GM12878 (cell line): Measurements from ENCODE around the gene TMBIM1. TPM values are rescaled to one million over a fixed set of nuclear protein-coding genes. Genes with fewer than 3 reads are reported as not detected.

Experiments used
- ATAC-seq: fragments of 200-7000 bp; cut with Tn5 transposase; 3 replicates; pipeline ENCODE4 v1.9.1; 2020; ENCODE audit warnings: mild to moderate bottlenecking, moderate library complexity
- BruUV-seq: library from RNA; stranded (reverse); fragments of 400-500 nt; replicated peaks from 2 replicates; lab custom pipeline; 2021; lab: Mats Ljungman, UMichigan
- CTCF ChIA-PET: fragments of 300-600 bp; sonication (Branson Sonifier 250); formaldehyde crosslinking; extraction: SDS; loops from one replicate; lab custom pipeline; 2021; ENCODE audit warnings: inconsistent platforms; lab: Yijun Ruan, JAX
- POLR2A ChIA-PET: fragments of 350-600 bp; formaldehyde crosslinking; extraction: SDS; loops from one replicate; lab custom pipeline; 2021; ENCODE audit warnings: inconsistent platforms; lab: Charles Lee
- RAD21 ChIA-PET: fragments of 300-600 bp; sonication (Branson Sonifier 250); formaldehyde crosslinking; loops from one replicate; lab custom pipeline; 2023; ENCODE audit warnings: antibody characterized with exemption; ENCODE audit not compliant: unreplicated experiment; lab: Charles Lee
- SMC1A ChIA-PET: fragments of 300-600 bp; sonication (Branson Sonifier 250); formaldehyde crosslinking; loops from one replicate; lab custom pipeline; 2023; ENCODE audit not compliant: unreplicated experiment, uncharacterized antibody; lab: Charles Lee
- DNase-seq: peaks from one replicate; pipeline ENCODE4 v3.0.0-alpha.2; 2011; ENCODE audit warnings: low read depth, low spot score
- FAIRE-seq: peaks from 3 replicates; lab custom pipeline; 2011; peaks lifted over from hg19 to GRCh38; lab: Jason Lieb, UNC
- H2AFZ ChIP-seq: 2 replicates; pipeline ENCODE4 v1.6.0; 2011; ENCODE audit warnings: low read depth, low read length, control low read depth; ENCODE audit not compliant: control insufficient read depth
- H3K27ac ChIP-seq: 2 replicates; pipeline ENCODE4 v1.5.1; 2011; ENCODE audit warnings: control low read depth; ENCODE audit not compliant: control insufficient read depth, insufficient read depth
- H3K27me3 ChIP-seq, 2 experiments: replicated peaks in 1 of 2; 2 replicates each; pipeline versions ENCODE4 v1.6.0 to v1.6.1; 2011; ENCODE audit warnings: low read length in 1 of 2; ENCODE audit not compliant: control insufficient read depth in 2 of 2, insufficient read depth in 2 of 2
- H3K36me3 ChIP-seq, 2 experiments: 2 replicates each; pipeline ENCODE4 v1.5.1; 2011; ENCODE audit warnings: low read length in 1 of 2; ENCODE audit not compliant: control insufficient read depth in 2 of 2, insufficient read depth in 2 of 2
- H3K4me1 ChIP-seq: 2 replicates; pipeline ENCODE4 v1.6.1; 2011; ENCODE audit warnings: mild to moderate bottlenecking, low read length, moderate library complexity, mixed read lengths; ENCODE audit not compliant: control insufficient read depth, insufficient read depth
- H3K4me2 ChIP-seq: 2 replicates; pipeline ENCODE4 v1.6.0; 2011; ENCODE audit warnings: control low read depth; ENCODE audit not compliant: control insufficient read depth, insufficient read depth
- H3K4me3 ChIP-seq: fragments of 200-600 bp; sonication (generic); 2 replicates; pipeline ENCODE4 v1.5.1; 2016
- H3K79me2 ChIP-seq: 2 replicates; pipeline ENCODE4 v1.6.0; 2011; ENCODE audit warnings: low read length; ENCODE audit not compliant: control insufficient read depth, insufficient read depth
- H3K9ac ChIP-seq: 2 replicates; pipeline ENCODE4 v1.8.0; 2011; ENCODE audit warnings: low read length, control low read depth, mixed read lengths; ENCODE audit not compliant: control insufficient read depth, insufficient read depth
- H3K9me3 ChIP-seq: replicated peaks from 3 replicates; pipeline ENCODE4 v1.5.1; 2011; ENCODE audit warnings: mild to moderate bottlenecking, low read length; ENCODE audit not compliant: control insufficient read depth, insufficient read depth
- H4K20me1 ChIP-seq: 2 replicates; pipeline ENCODE4 v1.6.0; 2011; ENCODE audit not compliant: control insufficient read depth, insufficient read depth
- CUX1 ChIP-seq: IDR thresholded peaks from 2 replicates; pipeline ENCODE4 v1.6.1; 2012; ENCODE audit warnings: improper control_type of control experiment, low read depth, low read length; ENCODE audit not compliant: insufficient replicate concordance
- EED ChIP-seq: sonication (generic); IDR thresholded peaks from 2 replicates; pipeline ENCODE4 v1.6.1; 2016; ENCODE audit warnings: antibody characterized with exemption, low read depth
- MYC ChIP-seq: IDR thresholded peaks from 2 replicates; pipeline ENCODE4 v1.6.1; 2011; ENCODE audit warnings: mild to moderate bottlenecking, low read length, moderate library complexity, inconsistent platforms; ENCODE audit not compliant: insufficient read depth, insufficient replicate concordance, insufficient read length, severe bottlenecking
- PBX3 ChIP-seq: IDR thresholded peaks from 2 replicates; pipeline ENCODE4 v1.6.1; 2011; ENCODE audit warnings: mild to moderate bottlenecking, low read depth, low read length, moderate library complexity; ENCODE audit not compliant: insufficient replicate concordance
- POLR2A ChIP-seq: IDR thresholded peaks from 2 replicates; pipeline ENCODE4 v1.6.1; 2011; ENCODE audit warnings: low read depth, mild to moderate bottlenecking, low read length
- WGBS: methylation state at CpG from one replicate; pipeline ENCODE4 v1.1.6; 2016; ENCODE audit warnings: low lambda C conversion rate; ENCODE audit not compliant: insufficient replicate concordance, insufficient coverage; ENCODE audit errors: missing lambda C conversion rate; 5-methylcytosine and 5-hydroxymethylcytosine counted together
- in situ Hi-C: fragments of 300-500 bp; cut with MboI; formaldehyde crosslinking; loops from 9 replicates; pipeline ENCODE4 v1.14.3; 2018; ENCODE audit warnings: mixed read lengths
- intact Hi-C: fragments of 100-400 bp; cut with micrococcal nuclease; formaldehyde crosslinking; loops from one replicate; pipeline ENCODE4 v1.14.2; 2022; ENCODE audit not compliant: unreplicated experiment
- polyA plus RNA-seq, 11 experiments: library from polyadenylated mRNA; depleted of rRNA in 4 of 11; unstranded in 6 of 11; stranded (reverse) in 5 of 11; fragments of >200 nt; fragmentation: Nextera tagmentation in 4 of 11; fragmentation: Illumina TruSeq in 1 of 11; extraction: Ambion mirVana in 4 of 11; extraction: Trizol in 1 of 11; gene quantifications; 1 replicate in 1 of 11; 2 replicates in 10 of 11; pipeline versions ENCODE4 v1.2.1 to v1.2.3, GENCODE V29; 2011 to 2016; ENCODE audit warnings: inconsistent platforms in 2 of 11, missing spikeins in 2 of 11, low read depth in 1 of 11
- total RNA-seq, 4 experiments: library from RNA; depleted of rRNA in 3 of 4; stranded (reverse); fragments of >200 nt in 3 of 4; fragmentation: Illumina TruSeq in 1 of 4; extraction: Trizol in 1 of 4; gene quantifications; 2 replicates each; pipeline versions ENCODE4 v1.2.1 to v1.2.3, GENCODE V29; 2013 to 2021

TMBIM1 gene
- total and polyA plus RNA-seq, 10 of the 15 experiments (the other 5 are each of a cell fraction or from before 2014, with no cell fraction given): 6.1 to 38.3 (median 26.2) TPM

DNA sequence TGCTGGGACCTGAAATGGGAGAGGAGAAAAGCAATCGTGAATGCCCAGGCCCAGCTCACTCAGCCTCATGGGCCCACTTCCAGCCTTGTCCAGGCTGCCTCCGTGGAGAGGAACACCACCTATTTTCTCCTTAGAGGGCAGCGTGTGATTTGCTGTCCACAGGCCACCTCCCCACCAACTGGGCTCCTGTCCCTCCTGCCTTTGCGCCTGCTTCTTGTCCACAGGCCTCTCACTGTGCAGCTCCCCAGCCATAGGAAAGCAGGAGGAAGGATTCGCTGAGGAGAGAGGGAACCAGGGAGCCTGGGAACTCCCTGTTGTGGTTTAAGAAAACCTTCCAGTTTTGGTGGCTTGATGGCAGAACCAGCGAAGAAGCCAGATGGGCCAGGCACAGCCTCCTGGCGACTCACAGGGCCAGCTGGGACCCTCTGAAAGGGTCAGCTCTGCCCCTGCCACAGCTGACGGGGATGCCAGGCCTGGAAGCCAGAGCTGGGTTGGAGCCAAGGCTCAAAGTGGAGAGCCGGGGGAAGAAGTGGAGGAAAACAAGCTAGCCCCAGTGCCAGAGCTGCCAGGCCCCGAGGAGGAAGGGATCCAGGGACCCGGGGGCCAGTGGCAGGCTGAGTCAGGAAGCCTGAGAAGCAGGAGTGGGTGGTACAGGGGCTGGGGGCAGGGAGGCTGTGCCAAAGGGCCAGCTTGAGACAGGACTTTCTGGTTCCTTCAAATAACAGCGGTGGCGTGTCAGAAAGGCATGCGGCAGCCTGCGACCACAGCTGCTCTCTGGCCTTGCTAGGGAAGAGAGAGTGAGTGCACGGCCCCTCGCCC lies 9.9 kb downstream of the TMBIM1 start:
- Histone ChIP-seq H2AFZ (no peak overlapping the region), H3K27me3 (no peaks in the 10 kb centered on the region), H3K4me1 (peaks cover 31% of the 10 kb centered on the region), H3K36me3 (peaks cover 7 to 13% of the 10 kb centered on the region in 2 experiments), H3K4me3 (no peak overlapping the region), H3K27ac (no peak overlapping the region), H3K9me3 (no peaks in the 10 kb centered on the region), H4K20me1 (no peaks in the 10 kb centered on the region), H3K4me2 (no peak overlapping the region), H3K9ac (no peak overlapping the region), H3K79me2 (peaks cover 28% of the 10 kb centered on the region)
- FAIRE-seq: no peak
- TF ChIP-seq EED (no peak), MYC (no peak), CUX1 (no peak), POLR2A (no peak), PBX3 (no peak)
- RAD21 ChIA-PET: interaction anchor here (7.2 kb wide), 1 partner anchor 9 kb away, joined by 141 read pairs; the partner anchor contains the start of genes AAMP and PNKD
- DNase-seq: no peak
- POLR2A ChIA-PET: interaction anchor here (0.5 to 1.1 kb wide), 3 partner anchors 9 to 438 kb away, joined by 3 to 4 read pairs (median 4); no protein-coding TSS in a partner anchor
- no peak for ATAC-seq
- WGBS: 86% methylated on average over 17 of the region's 17 CpGs
- BruUV-seq: no TSS peak
- intact Hi-C loops (no loop called here), in situ Hi-C loops (loop anchor here (25.0 kb wide), 1 partner anchor 105 kb away; the partner anchor contains the start of genes CTDSP1 and SLC11A1)
- CTCF ChIA-PET: interaction anchor here (0.9 to 7.4 kb wide), 2 partner anchors 10 to 29 kb away, joined by 3 to 154 read pairs; partner anchors contain the start of genes AAMP and PNKD
- SMC1A ChIA-PET: no interaction called here
